ENCODE results near the gene ZNF491. TPM values are rescaled to one million over a fixed set of nuclear protein-coding genes. Genes with fewer than 3 reads are reported as not detected.
"Not testable (repeated sequence)": the region's sequence is repeated elsewhere in the genome, so short reads cannot be mapped to it uniquely, and the experiment has no call there.

The ZNF491 gene
- 2.6 TPM for total RNA-seq
- long read RNA-seq, partial matches to known transcripts = 0 of 1 reads
- long read RNA-seq, other reads (novel, unspliced or antisense) = 1 of 1 reads

GRCh38 chr19:11798391-11799330 lies at the start of gene ZNF491:
Gene ZNF491 (plus strand): TSS chr19:11798523. CDS start chr19:11805954, 7,431 bp downstream.
- DNase-seq (peak; percentile 95), ATAC-seq (peak; percentile 99)
- intact Hi-C loops (cut with micrococcal nuclease) = no loop called here

GRCh38 chr19:11749751-11750150 lies 48.6 kb upstream of the ZNF491 start:
- ATAC-seq (no peak), DNase-seq (no peak)
- intact Hi-C loops (cut with micrococcal nuclease) = no loop called here

GRCh38 chr19:11752244-11752736 lies 46.0 kb upstream of the ZNF491 start:
- intact Hi-C loops (cut with micrococcal nuclease) = no loop called here
- ATAC-seq = no peak
- no peak for DNase-seq

DNA sequence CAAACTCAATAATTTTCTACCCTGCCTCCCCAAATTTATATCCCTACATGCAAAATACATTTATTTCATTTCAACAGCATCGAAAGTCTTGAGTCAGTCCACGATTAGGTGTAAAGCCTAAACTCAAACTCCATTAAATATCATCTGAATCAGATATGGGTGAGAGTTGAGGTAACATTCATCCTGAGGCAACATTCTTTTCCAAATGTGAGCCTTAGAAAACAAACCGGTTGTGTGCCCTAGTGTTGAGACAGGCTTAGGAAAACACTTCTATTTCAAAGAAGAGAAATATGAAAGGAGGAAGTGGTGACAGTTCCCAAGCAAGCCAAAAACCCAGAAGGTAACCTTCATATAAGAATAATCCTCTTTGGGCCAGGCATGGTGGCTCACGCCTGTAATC lies 43.7 kb upstream of the ZNF491 start:
- intact Hi-C loops (cut with micrococcal nuclease) = no loop called here
- ATAC-seq = no peak
- no peak for DNase-seq

- intact Hi-C loops (cut with micrococcal nuclease) = no loop called here
- no peak for DNase-seq
Observed at GRCh38 chr19:11756965-11757364, 41.4 kb upstream of the ZNF491 start.

GRCh38 chr19:11759805-11760204 lies 38.5 kb upstream of the ZNF491 start:
- intact Hi-C loops (cut with micrococcal nuclease) = no loop called here
- no peak for DNase-seq
- no peak for ATAC-seq

More at GRCh38 chr19:11756965-11757364, 41.4 kb upstream of the ZNF491 start:
- ATAC-seq = no peak

DNA sequence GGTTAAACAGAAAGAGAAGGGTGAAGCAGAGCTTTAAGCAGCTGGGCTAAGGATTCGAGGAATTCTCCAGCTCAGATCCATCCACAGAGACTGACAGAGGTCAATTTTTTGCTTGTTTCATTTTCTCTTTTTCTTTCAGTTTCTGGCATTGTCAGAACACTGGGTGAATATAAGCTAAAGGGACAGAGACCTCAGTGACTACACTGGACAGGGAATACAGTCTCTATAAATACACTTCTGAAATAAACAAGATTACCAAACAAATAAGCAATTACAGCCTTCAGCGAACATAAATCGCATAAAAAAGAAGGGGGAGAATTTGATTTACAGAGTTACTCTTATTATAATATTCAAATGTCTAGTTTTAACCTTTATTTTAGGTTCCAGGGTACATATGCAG lies 35.2 kb upstream of the ZNF491 start:
- DNase-seq = no peak
- intact Hi-C loops (cut with micrococcal nuclease) = no loop called here

DNA sequence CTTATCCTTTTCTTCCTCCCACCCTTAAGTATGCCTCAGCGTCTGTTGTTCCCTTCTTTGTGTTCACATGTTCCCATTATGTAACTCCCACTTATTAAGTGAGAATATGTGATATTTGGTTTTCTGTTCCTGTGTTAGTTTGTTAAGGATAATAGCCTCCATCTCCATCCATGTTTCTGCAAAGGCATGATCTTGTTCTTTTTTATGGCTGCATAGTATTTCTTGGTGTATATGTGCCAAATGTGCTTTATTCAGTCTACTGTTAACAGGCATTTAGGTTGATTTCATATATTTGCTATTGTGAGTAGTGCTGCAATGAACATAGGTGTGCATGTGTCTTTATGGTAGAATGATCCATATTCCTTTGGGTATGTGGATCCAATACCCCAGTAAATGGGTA lies 34.7 kb upstream of the ZNF491 start:
- ATAC-seq (no peak), DNase-seq (no peak)
- intact Hi-C loops (cut with micrococcal nuclease) = no loop called here

More for the DNA sequence above, 35.2 kb upstream of the ZNF491 start:
- ATAC-seq = no peak

GRCh38 chr19:11766597-11767591 lies 31.4 kb upstream of the ZNF491 start, which contains the start of gene ZNF441:
Gene ZNF441 (plus strand): TSS chr19:11767000. CDS start chr19:11767194, 194 bp downstream.
- intact Hi-C loops (cut with micrococcal nuclease) = no loop called here
- ATAC-seq (peak; percentile 100), DNase-seq (peak; percentile 99)

DNA sequence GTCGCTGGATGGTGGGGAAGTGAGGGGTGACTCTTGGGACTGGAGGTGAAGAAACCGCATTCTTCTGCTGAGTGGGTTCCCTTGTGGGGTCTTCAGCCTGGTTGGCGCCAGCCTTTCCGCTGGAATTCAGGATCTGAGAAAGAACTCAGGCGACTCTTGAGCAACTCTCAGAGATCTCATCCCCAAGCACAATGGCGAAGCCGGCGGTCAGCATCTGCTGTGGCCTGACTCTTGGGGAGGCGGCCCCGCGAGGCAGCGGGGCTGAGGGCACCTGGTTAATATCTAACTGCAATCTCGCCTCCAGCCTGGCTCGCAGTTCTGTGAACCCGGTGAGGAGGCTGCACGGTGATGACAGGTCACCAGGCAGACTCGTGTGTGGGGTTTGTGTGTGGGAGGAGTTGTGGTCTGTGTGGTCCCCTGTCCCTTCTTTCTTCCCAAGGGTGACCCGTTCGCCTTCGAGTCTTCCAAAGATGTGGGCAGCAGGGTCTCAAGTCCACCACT lies 30.6 kb upstream of the ZNF491 start:
- peak; percentile 44 for DNase-seq
- peak; percentile 34 for ATAC-seq
- intact Hi-C loops (cut with micrococcal nuclease) = no loop called here

DNA sequence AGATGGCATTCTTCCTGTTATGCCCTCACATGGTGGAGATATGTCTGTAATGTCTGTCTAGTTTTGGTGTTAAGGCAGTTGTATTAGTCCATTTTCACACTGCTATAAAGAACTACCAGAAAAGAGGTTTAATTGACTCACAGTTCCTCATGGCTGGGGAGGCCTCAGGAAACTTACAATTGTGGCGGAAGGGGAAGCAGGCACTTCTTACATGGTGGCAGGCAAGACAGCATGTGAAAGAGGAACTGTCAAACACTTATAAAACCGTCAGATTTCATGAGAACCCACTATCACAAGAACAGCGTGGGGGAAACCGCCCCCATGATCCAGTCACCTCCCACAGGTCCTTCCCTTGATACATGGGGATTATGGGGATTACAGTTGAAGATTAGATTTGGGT lies 28.3 kb upstream of the ZNF491 start:
- ATAC-seq = no peak
- intact Hi-C loops (cut with micrococcal nuclease) = no loop called here

GRCh38 chr19:11771520-11771919 lies 26.8 kb upstream of the ZNF491 start:
- DNase-seq; intact Hi-C loops (cut with micrococcal nuclease); ATAC-seq: not testable (repeated sequence)

More for the DNA sequence above, 28.3 kb upstream of the ZNF491 start:
- no peak for DNase-seq

GRCh38 chr19:11776669-11777068 lies 21.7 kb upstream of the ZNF491 start:
- DNase-seq; intact Hi-C loops (cut with micrococcal nuclease); ATAC-seq: not testable (repeated sequence)

DNA sequence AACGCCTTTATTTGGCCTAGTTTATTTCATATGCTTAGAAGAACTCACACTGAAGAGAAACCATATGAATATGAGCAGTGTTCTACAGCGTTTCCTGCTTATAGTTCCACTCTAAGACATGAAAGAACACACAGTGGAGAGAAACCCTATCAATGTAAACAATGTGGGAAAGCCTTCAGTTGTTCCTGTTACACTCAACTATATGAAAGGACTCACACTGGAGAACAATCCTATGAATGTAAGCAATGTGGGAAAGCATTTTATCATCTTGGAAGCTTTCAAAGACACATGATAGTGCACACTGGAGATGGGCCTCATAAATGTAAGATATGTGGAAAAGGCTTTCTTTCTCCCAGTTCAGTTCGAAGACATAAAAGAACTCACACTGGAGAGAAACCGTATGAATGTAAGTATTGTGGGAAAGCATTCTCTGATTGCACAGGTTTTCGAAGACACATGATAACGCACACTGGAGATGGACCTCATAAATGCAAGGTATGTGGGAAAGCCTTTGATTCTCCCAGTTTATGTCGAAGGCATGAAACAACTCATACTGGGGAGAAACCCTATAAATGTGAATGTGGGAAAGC lies 17.8 kb upstream of the ZNF491 start:
- intact Hi-C loops (cut with micrococcal nuclease) = no loop called here
- DNase-seq (no peak), ATAC-seq (no peak)

- no peak for DNase-seq
- no peak for ATAC-seq
- intact Hi-C loops (cut with micrococcal nuclease) = no loop called here
Observed at GRCh38 chr19:11781295-11782057, 16.8 kb upstream of the ZNF491 start.

DNA sequence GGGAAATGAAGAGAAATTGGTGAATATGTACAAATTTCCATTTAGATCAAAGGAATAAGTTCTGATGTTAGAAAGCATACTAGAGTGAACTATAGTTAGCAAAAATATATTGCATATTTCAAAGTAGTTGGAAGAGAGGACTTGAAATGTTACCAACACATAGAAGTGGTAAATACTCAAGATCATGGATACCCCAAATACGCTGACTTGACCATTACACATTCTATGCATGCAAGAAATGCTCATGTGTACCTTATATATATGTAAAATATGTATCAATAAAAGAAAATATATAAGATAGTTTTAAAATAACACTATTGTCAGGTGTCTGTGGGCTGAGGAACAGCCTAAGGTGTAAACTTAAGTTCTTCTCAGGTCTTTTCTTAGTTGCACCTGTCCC lies 14.6 kb upstream of the ZNF491 start:
- ATAC-seq = no peak
- no peak for DNase-seq
- intact Hi-C loops (cut with micrococcal nuclease) = no loop called here

DNA sequence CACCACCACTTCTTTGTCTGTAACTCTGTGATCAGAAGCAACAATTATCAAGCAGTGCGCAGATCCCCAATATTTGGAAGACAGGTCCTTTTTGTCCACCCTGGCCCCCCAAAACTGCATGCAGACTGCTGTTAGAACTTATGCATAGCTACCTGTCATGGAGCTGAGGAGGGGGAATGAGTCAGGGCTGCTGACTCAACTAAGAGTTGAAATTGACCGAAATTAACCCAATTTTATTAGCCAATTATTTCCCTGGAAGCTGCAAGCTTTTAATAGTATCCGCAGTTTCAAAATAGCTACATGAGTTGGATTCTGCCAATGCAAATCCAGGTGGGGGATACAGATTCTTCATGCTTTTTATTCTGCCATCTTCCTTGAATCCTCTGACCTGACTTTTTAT lies 14.0 kb upstream of the ZNF491 start:
- intact Hi-C loops (cut with micrococcal nuclease) = no loop called here

GRCh38 chr19:11787536-11787935 lies 10.8 kb upstream of the ZNF491 start:
- intact Hi-C loops (cut with micrococcal nuclease) = no loop called here
- DNase-seq (no peak), ATAC-seq (no peak)

More for the DNA sequence above, 14.0 kb upstream of the ZNF491 start:
- DNase-seq (no peak), ATAC-seq (no peak)

Data from left ventricle myocardium superior (tissue), 1 donor.